Gastroesophageal sphincter (tissue), 3 donors: ENCODE results near the gene CDH24.

Experiments
- EP300 ChIP-seq: sonication (generic); formaldehyde crosslinking; IDR thresholded peaks from one replicate; pipeline ENCODE4 v1.6.1; 2017; ENCODE audit warnings: antibody characterized with exemption, mild to moderate bottlenecking
- POLR2A ChIP-seq, 2 donors: fragments of 450-650 bp; IDR thresholded peaks; one replicate each; pipeline ENCODE4 v1.6.1; 2017; ENCODE audit warnings: antibody characterized with exemption in 2 of 2, mild to moderate bottlenecking in 2 of 2, moderate library complexity in 1 of 2
- POLR2AphosphoS5 ChIP-seq: sonication (generic); formaldehyde crosslinking; IDR thresholded peaks from one replicate; pipeline ENCODE4 v1.6.1; 2017; ENCODE audit warnings: antibody characterized with exemption
- TF ChIP-seq, protein P1 (sequence below), 4 experiments: fragments of 200-600 bp in 2 of 4; fragments of 450-650 bp in 2 of 4; sonication (generic) in 1 of 4; IDR thresholded peaks; one replicate each; pipeline ENCODE4 v1.5.1; 2017 to 2019; ENCODE audit warnings: antibody characterized with exemption in 4 of 4, mild to moderate bottlenecking in 2 of 4, moderate library complexity in 2 of 4

DNA sequence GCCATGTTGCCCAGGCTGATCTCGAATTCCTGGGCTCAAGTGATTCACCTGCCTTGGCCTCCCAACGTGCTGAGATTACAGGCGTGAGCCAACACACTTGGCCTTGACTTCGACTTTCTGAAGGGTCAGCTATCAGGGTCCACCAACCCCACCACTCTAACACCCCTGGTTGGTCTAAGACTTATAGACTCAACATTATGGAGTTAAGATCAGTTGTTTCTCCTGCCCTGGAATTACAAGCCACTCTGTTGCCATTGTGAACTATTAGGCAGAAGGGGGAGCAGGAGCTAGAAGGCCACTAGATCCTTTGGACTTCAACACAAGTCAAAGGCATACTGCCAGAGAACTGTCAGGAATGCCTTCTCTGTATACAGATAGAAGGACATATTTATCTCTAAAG, 17.2 kb downstream of the CDH24 start:
- TF ChIP-seq, protein P1, sequence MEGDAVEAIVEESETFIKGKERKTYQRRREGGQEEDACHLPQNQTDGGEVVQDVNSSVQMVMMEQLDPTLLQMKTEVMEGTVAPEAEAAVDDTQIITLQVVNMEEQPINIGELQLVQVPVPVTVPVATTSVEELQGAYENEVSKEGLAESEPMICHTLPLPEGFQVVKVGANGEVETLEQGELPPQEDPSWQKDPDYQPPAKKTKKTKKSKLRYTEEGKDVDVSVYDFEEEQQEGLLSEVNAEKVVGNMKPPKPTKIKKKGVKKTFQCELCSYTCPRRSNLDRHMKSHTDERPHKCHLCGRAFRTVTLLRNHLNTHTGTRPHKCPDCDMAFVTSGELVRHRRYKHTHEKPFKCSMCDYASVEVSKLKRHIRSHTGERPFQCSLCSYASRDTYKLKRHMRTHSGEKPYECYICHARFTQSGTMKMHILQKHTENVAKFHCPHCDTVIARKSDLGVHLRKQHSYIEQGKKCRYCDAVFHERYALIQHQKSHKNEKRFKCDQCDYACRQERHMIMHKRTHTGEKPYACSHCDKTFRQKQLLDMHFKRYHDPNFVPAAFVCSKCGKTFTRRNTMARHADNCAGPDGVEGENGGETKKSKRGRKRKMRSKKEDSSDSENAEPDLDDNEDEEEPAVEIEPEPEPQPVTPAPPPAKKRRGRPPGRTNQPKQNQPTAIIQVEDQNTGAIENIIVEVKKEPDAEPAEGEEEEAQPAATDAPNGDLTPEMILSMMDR (IDR thresholded peaks at IDR 0.05): no peak
- TF ChIP-seq POLR2A (IDR thresholded peaks at IDR 0.05) (no peak), POLR2AphosphoS5 (no peak), EP300 (no peak)
